ENCODE data around the gene ZBED6.
"Not testable (repeated sequence)": the region's sequence is repeated elsewhere in the genome, so short reads cannot be mapped to it uniquely, and the experiment has no call there.

ZBED6 gene

DNA sequence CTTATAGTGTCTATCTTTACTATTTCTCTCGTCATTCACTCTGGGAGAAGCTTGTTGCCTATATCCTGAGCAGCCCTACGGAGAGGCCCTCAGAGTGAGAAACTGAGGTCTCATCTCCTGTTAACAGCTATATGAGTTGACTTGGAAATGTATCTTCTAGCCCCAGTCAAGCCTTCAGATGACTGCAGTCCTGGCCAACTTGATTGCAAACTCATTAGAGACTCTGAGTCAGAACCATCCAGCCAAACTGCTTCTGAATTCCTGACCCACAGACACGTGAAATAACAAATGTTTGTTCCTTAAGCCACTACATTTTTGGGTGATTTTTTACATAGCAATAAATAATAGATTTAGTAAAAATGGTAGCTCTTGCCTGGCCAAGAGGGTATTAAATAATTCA, 3.9 kb upstream of the ZBED6 start:
- TF ChIP-seq, protein P1, sequence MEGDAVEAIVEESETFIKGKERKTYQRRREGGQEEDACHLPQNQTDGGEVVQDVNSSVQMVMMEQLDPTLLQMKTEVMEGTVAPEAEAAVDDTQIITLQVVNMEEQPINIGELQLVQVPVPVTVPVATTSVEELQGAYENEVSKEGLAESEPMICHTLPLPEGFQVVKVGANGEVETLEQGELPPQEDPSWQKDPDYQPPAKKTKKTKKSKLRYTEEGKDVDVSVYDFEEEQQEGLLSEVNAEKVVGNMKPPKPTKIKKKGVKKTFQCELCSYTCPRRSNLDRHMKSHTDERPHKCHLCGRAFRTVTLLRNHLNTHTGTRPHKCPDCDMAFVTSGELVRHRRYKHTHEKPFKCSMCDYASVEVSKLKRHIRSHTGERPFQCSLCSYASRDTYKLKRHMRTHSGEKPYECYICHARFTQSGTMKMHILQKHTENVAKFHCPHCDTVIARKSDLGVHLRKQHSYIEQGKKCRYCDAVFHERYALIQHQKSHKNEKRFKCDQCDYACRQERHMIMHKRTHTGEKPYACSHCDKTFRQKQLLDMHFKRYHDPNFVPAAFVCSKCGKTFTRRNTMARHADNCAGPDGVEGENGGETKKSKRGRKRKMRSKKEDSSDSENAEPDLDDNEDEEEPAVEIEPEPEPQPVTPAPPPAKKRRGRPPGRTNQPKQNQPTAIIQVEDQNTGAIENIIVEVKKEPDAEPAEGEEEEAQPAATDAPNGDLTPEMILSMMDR (IDR thresholded peaks at IDR 0.05; ENCODE audit: low read depth, low read length): no peak
- no peak overlapping the region for H3K4me3 ChIP-seq (ENCODE audit: low read depth, low read length)

DNA sequence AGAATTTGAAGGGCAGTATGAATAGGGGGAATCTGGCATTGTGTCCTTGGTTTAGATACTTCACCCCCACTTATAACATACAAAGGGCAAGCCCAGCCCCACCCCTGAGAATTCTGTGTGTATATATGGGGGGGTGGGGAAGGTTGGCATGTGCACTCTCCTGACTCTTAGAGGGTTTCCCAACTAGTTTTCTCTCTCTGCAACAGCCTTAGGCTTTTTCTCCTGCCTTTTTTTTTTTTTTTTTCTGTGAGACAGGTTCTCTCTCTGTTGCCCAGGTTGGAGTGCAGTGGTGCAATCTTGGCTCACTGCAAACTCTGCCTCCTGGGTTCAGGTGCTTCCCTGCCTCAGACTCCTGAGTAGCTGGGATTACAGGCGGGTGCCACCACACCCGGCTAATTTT, 2.9 kb upstream of the ZBED6 start:
- H3K4me3 ChIP-seq (ENCODE audit: low read depth, low read length): no peak overlapping the region
- TF ChIP-seq, protein P1 (IDR thresholded peaks at IDR 0.05; ENCODE audit: low read depth, low read length): no peak

DNA sequence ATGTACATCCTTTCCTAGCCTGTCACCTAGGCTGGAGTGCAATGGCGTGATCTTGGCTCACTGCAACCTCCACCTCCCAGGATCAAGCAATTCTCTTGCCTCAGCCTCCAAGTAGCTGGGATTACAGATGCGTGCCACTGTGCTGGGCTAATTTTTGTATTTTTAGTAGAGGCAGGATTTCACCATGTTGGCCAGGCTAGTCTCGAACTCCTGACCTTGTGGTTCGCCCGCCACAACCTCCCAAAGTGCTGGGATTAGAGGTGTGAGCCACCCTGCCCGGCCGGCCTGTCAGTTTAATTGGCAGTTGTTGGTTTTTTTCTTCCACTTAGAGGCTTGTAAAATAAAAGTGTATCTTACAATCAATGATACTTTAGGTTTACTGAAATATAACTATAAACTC, 1.9 kb upstream of the ZBED6 start:
- not testable (repeated sequence) for H3K4me3 ChIP-seq (ENCODE audit: low read depth, low read length)

DNA sequence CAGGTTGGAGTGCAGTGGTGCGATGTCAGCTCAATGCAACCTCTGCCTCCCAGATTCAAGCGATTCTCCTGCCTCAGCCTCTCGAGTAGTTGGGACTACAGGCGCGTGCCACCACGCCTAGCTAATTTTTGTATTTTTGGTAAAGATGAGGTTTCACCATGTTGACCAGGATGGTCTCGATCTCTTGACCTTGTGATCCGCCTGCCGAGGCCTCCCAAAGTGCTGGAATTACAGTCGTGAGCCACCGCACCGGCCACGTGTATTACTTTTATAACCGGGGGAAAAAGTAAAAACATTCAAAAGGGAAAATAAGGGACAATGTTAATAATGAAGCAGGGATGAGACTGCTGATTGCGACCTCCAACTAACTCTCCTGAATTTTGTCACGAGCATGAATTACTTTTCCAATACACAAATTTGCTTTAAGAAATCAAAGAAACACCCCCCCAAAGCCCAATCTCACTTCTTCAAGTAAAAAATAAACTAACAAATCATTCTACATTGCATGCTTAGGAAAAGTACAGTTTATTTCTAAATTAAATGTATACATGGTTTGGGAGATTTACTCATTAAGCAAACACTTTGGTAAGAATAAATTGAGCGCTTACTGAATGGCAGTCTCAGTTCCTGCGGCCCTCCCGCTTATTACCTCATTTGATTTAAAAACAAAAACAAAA, 521 bp upstream of the ZBED6 start:
- TF ChIP-seq, protein P1 (IDR thresholded peaks at IDR 0.05; ENCODE audit: low read depth, low read length): no peak
- peak overlapping the region; percentile 41 for H3K4me3 ChIP-seq (ENCODE audit: low read depth, low read length)

DNA sequence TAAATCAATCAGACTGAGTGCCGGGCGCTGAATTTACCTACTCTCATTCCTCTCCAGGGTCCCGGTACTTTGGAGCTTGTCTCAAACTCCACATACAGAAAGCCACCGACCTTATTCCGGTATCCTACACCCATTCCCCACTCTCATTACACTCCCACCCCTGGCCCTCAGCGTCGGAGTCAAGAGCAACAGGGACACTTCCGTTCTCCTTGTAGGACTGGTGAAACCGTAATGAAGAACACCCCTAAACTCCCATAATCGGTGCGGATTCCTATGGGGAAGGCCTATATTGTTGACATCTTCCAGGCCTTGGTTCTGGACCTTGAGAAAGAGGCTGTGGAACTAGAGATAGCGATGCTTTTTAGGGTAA, 798 bp downstream of the ZBED6 start:
- TF ChIP-seq, protein P1 (IDR thresholded peaks at IDR 0.05; ENCODE audit: low read depth, low read length): no peak
- H3K4me3 ChIP-seq (ENCODE audit: low read depth, low read length): peak overlapping the region; percentile 76

DNA sequence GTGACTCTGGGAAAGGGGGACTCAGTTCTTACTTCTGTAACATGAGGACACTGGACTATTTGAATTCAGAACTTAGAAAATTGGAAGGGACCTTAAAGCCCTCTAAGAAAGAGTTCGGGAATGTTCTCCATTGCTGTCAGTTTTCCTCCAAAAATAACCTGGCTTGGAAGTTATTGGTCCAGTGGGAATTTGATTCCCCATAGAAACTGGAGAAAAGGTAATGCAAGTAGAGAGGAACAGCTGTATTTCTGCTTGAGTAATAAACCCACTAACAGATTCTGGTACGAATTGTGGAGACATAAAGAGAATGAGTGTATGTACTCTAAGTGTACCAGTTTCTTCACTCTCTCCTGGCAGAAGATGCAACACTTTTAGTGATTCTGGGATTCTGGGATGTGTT, 1.8 kb downstream of the ZBED6 start:
- TF ChIP-seq, protein P1 (IDR thresholded peaks at IDR 0.05; ENCODE audit: low read depth, low read length): no peak
- peak overlapping the region; percentile 76 for H3K4me3 ChIP-seq (ENCODE audit: low read depth, low read length)

DNA sequence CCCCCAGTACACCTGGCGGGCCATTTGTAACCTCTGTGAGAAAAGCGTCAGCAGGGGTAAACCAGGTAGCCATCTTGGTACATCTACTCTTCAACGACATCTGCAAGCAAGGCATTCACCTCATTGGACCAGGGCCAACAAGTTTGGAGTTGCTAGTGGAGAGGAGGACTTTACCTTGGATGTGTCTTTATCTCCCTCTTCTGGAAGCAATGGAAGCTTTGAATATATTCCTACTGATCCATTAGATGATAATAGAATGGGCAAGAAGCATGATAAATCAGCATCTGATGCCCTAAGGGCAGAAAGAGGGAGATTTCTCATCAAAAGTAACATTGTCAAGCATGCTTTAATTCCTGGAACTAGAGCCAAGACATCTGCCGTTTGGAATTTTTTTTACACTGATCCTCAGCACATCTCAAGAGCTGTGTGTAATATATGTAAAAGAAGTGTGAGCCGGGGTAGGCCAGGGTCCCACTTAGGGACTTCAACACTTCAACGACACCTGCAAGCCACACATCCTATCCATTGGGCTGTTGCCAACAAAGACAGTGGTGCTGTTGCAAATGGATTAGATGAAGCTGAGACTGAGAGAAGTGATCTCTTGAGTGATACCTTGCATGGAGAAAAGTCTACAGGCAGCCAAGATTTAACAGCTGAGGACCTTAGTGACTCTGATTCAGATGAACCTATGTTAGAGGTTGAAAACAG, 2.7 kb downstream of the ZBED6 start:
- TF ChIP-seq, protein P1 (IDR thresholded peaks at IDR 0.05; ENCODE audit: low read depth, low read length): no peak
- no peak overlapping the region for H3K4me3 ChIP-seq (ENCODE audit: low read depth, low read length)
